Measurements from ENCODE around the gene IMP4.

Gene IMP4

GRCh38 chr2:130377491-130377890, 34.8 kb downstream of the IMP4 start:
- peak; percentile 6 for DNase-seq (ENCODE audit: low spot score)

DNA sequence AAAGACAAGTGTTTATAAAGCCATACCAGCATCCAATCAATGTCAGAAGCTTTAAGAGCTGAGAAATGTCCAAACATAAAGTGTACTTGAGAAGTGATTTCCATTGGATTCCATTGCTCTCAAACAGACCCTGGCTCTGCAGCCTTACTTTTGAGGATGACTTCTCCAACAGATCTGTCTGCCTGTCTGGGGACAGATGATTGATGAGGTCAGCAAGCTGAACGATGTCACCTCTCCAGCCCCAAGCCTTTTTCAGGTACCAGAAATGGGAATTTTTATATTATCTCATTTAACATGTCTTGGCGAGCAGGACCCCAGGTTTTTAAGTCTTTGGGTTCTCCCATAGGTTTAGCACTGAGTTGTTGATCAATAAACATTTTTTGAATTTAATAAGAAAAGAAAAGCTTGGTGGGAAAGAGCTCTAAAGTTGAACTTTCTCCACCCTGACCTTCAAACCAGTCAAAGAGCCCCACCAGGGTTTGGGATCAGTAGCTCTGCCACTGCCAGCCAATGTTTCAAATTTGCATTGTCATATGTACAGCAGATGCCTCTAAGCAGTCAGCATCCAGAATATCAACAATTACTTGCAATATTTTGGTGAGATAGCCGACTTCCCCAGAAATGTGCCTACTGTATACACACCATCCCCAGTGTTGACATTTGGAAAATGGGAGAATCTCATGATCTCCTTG, 35.7 kb downstream of the IMP4 start:
- no peak for DNase-seq (ENCODE audit: low spot score)

DNA sequence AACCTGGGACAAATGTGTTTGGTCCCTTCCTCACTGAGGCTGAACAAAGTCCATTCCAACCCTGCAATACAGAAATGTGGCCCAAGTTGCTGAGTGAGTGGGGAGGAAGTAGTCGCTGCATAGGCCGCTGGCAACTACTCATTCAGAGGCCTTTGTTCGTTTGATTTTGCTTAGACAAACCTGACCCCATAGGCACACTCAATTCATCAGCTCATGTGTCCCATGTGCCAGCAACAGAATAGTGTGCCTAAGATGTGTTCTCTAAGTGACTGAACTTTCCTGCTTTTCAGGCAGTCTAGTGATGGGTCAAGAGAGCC, 36.2 kb downstream of the IMP4 start:
- DNase-seq (ENCODE audit: low spot score) = no peak

- DNase-seq (ENCODE audit: low spot score) = no peak
Observed at GRCh38 chr2:130380096-130380934, 37.6 kb downstream of the IMP4 start.

- DNase-seq (ENCODE audit: low spot score) = no peak
Observed at GRCh38 chr2:130381145-130381544, 38.4 kb downstream of the IMP4 start.

- DNase-seq (ENCODE audit: low spot score) = no peak
Observed at GRCh38 chr2:130381619-130382018, 38.9 kb downstream of the IMP4 start.

DNA sequence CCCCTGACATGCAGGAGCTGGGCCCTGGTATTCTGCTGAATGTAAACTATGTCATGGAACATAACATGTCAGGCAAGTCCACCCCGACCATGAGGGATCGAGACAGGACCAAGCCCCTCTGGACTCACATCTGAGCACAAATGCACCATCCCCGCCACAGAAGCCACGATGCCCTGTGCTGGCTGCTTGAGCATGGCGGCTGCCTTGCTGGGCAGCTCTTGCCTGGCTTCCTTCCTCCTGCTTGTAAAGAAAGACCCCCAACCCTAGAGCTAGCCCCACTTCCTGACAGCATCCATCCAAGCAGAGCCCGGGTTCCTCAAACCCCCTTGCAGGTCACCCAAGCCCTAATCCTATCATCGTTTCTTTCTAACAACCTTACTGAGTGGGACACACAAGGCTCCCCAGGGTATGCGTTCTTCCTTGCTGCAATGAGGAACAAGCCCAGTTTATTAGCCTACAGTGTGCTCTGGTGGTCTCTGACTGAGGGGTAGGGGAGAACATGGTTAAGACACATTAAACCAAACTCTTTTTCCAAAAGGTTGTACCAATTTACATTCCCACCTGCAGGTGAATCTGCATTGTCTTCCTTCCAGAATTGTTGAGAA, 39.7 kb downstream of the IMP4 start:
- DNase-seq (ENCODE audit: low spot score) = no peak

DNA sequence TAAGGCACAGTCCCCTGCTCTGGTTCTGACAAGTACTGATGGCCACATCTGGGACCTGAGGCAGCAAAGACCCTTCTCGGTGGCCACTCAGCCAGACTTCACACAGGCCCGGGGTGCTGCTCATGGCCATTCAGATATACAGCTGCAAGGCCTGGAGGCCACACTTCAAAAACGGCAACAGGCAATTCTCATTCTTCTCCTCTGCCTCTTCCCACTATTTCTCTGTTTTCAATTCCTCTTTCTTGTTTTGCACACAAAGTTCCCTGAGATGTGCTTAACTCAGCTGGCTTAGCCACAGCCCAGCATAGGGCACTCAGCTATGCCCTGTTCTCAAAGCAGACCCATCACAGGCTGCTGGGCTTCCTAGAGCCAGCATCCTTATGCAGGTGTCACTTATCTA, 43.0 kb downstream of the IMP4 start:
- DNase-seq (ENCODE audit: low spot score) = no peak

GRCh38 chr2:130387071-130387400, 44.3 kb downstream of the IMP4 start:
- no peak for DNase-seq (ENCODE audit: low spot score)

GRCh38 chr2:130387804-130388203, 45.1 kb downstream of the IMP4 start:
- DNase-seq (ENCODE audit: low spot score) = no peak

DNA sequence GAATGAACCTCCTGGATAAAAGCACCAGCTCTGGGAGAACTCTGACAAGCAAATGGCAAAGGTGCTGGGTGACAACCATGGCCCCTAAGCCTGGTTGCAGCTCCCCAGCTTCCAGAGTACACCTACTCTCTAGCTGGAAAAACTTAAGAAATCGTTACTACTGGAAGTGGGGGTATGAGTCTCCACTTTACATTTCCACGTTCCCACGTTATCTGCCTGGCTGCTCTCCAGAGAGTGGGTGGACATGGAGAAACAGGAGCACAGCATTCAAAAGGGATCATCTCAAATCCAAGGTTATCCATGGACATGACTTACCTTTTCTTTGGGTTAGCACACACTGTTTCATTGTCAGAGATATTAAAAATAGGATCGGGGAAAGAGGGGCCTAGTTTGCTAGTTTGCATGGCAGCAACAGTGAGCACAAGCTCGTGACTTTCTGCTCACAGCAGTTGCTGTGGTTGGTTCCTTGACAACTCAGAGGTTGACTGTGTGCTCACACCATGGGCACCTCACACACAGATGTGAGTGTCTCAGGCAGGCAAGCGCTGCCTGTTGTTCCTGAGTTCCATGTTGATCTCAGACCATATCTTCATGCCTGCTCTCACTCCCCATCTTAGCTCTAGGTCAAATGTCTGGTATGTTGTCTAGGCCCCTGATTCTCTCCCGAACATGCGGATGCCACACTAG, 45.7 kb downstream of the IMP4 start:
- DNase-seq (ENCODE audit: low spot score) = no peak

GRCh38 chr2:130389358-130389757, 46.7 kb downstream of the IMP4 start:
- no peak for DNase-seq (ENCODE audit: low spot score)

DNA sequence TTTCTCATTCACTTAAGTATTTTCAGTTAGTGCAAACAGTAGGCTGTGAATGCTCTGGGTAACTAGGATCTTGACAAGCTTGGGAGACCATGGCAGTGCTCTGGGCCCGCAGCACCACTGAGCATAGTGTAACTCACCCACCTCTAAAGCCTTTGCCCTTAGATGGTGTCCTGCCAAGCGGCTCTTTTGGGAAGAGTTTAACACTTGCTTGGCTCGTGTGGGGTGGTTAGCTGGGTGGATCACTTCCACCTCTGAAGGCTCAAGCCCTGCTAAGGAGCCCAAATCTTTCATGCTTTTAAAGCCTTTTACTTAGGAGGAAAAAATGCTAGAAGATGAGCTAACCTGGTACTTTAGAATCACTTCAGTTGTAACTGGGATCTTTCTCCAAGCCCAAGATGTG, 47.1 kb downstream of the IMP4 start:
- DNase-seq (ENCODE audit: low spot score) = no peak

GRCh38 chr2:130390460-130391057, 47.9 kb downstream of the IMP4 start:
- no peak for DNase-seq (ENCODE audit: low spot score)

- peak; percentile 81 for DNase-seq (ENCODE audit: low spot score)
Observed at GRCh38 chr2:130391058-130391871, 48.6 kb downstream of the IMP4 start.

- DNase-seq (ENCODE audit: low spot score) = no peak
Observed at GRCh38 chr2:130391872-130392670, 49.4 kb downstream of the IMP4 start.

DNA sequence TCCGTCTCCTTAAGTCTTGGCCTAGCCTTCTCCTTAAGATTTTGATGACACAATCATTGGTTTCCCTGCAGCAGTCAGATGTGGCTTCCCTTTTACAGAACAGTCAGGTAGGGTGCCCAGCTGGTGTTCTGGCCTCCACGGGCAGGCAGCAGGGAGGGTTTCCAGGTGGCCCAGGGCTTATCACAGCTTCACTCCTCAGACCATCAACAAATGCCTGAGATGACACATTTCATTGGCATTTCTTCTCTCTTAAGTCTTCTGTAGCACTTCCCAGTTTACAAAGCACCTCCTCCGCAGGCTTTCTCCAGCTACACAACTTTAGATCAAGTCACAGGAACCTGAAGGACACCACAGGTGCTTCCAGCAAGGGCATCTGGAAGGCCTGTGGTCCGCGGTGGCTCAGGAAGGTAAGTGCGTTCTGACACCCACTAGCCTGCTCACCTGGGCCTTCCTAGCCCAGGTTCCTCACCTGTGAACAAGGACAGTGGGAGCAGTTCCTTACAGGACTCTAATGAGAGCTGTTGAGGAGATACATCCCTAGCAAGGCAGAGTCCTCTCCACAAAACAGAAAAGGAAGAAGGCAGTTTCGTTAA, 50.7 kb downstream of the IMP4 start:
- DNase-seq (ENCODE audit: low spot score) = no peak
